ENCODE measurements around the gene EPX. TPM values are rescaled to one million over a fixed set of nuclear protein-coding genes. Genes with fewer than 3 reads are reported as not detected.

EPX gene
- total RNA-seq, 2 experiments from 2014 or later = not detected

DNA sequence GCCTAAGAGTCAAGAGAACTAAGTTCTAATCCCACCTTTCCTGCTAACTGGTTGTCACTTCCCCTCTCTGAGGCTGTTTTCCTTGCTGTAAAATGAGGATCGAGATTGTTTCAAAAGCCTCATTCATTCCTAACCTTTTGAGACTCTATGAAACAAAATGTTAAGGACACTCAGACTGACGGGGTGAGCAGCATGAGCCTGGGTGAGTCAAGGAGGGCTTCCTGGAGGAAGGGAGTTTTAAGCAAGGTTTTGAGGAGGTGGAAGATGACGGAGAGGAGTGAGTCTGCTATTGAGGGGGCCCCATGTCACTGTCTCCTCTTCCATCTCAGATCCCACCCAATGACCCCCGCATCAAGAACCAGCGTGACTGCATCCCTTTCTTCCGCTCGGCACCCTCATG, 4.1 kb downstream of the EPX start:
- no peak overlapping the region for H3K27ac ChIP-seq (ENCODE audit: low read depth in 1 of 2, low read length in 2 of 2)
- ChIA-PET POLR2A (no interaction called here), CTCF (no interaction called here)
- peaks cover 4% of the 10 kb centered on the region for H3K4me1 Mint-ChIP-seq (ENCODE audit: low read depth)
- DNase-seq (no peak), ATAC-seq (ENCODE audit: poor library complexity) (no peak)
- no peak overlapping the region for H3K4me3 ChIP-seq (ENCODE audit: low read length)
- no peaks in the 10 kb centered on the region for H3K9me3 Mint-ChIP-seq
- H3K4me3 Mint-ChIP-seq = no peak overlapping the region
- H3K36me3 ChIP-seq (ENCODE audit: insufficient read depth, low read length) = no peaks in the 10 kb centered on the region
- H3K27ac Mint-ChIP-seq = no peak overlapping the region
- intact Hi-C loops (cut with DNase I, micrococcal nuclease) = no loop called here
- H3K36me3 Mint-ChIP-seq (ENCODE audit: low read depth) = no peaks in the 10 kb centered on the region
- TF ChIP-seq, protein P1, sequence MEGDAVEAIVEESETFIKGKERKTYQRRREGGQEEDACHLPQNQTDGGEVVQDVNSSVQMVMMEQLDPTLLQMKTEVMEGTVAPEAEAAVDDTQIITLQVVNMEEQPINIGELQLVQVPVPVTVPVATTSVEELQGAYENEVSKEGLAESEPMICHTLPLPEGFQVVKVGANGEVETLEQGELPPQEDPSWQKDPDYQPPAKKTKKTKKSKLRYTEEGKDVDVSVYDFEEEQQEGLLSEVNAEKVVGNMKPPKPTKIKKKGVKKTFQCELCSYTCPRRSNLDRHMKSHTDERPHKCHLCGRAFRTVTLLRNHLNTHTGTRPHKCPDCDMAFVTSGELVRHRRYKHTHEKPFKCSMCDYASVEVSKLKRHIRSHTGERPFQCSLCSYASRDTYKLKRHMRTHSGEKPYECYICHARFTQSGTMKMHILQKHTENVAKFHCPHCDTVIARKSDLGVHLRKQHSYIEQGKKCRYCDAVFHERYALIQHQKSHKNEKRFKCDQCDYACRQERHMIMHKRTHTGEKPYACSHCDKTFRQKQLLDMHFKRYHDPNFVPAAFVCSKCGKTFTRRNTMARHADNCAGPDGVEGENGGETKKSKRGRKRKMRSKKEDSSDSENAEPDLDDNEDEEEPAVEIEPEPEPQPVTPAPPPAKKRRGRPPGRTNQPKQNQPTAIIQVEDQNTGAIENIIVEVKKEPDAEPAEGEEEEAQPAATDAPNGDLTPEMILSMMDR (IDR thresholded peaks at IDR 0.05) = no peak
- H3K9me3 ChIP-seq (ENCODE audit: control insufficient read depth in 1 of 2, insufficient read depth in 1 of 2, low read length in 2 of 2) = peaks cover 0 to 4% of the 10 kb centered on the region in 2 experiments
- H3K4me1 ChIP-seq (ENCODE audit: insufficient read depth, low read length) = peaks cover 5% of the 10 kb centered on the region
- peaks cover 0 to 12% of the 10 kb centered on the region in 2 experiments for H3K27me3 ChIP-seq (ENCODE audit: control insufficient read depth in 1 of 2, insufficient read depth in 2 of 2, low read length in 2 of 2)
- peaks cover 23% of the 10 kb centered on the region for H3K27me3 Mint-ChIP-seq

DNA sequence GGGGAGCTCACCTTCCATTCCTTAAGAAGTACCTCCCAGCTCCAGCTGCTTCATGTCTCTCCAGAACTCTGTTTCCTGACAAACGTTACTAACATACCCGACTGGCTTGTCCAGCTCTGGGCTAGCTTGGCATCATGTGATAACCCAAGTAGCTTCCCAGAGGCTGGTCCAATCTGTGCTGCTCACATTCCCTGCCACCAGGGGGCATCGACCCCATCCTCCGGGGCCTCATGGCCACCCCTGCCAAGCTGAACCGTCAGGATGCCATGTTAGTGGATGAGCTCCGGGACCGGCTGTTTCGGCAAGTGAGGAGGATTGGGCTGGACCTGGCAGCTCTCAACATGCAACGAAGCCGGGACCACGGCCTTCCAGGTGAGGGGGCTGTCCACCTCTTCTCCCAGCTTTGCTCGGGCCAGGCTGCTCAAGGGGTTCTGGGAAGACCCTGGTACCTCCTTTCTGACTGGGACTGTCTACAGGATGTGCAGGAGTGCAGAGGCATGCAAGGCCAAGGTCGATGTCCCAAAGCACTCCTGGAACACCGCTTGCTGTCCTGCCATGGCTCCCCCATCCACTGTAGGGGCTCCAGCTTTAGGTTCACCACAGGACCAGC, 7.6 kb downstream of the EPX start:
- Mint-ChIP-seq H3K4me3 (no peak overlapping the region), H3K4me1 (ENCODE audit: low read depth) (peaks cover 4% of the 10 kb centered on the region), H3K9me3 (no peaks in the 10 kb centered on the region), H3K36me3 (ENCODE audit: low read depth) (peaks cover 2% of the 10 kb centered on the region), H3K27ac (no peak overlapping the region), H3K27me3 (peaks cover 23% of the 10 kb centered on the region)
- Histone ChIP-seq H3K9me3 (ENCODE audit: control insufficient read depth in 1 of 2, insufficient read depth in 1 of 2, low read length in 2 of 2) (peaks cover 0 to 4% of the 10 kb centered on the region in 2 experiments), H3K27ac (ENCODE audit: low read depth in 1 of 2, low read length in 2 of 2) (no peak overlapping the region), H3K36me3 (ENCODE audit: insufficient read depth, low read length) (no peaks in the 10 kb centered on the region), H3K4me3 (ENCODE audit: low read length) (no peak overlapping the region), H3K4me1 (ENCODE audit: insufficient read depth, low read length) (peaks cover 5% of the 10 kb centered on the region), H3K27me3 (ENCODE audit: control insufficient read depth in 1 of 2, insufficient read depth in 2 of 2, low read length in 2 of 2) (peaks cover 0 to 10% of the 10 kb centered on the region in 2 experiments)
- intact Hi-C loops (cut with DNase I, micrococcal nuclease) = loop anchor here in 1 of 2 experiments (5.0 kb wide), 1 partner anchor 247 kb away; no protein-coding TSS in a partner anchor
- ChIA-PET CTCF (interaction anchor here (0.8 to 1.8 kb wide), 9 partner anchors 32 to 249 kb away, joined by 3 to 9 read pairs (median 4); partner anchors contain the start of gene RNF43), POLR2A (interaction anchor here (0.8 to 1.0 kb wide), 2 partner anchors 20 to 132 kb away, joined by 3 read pairs; no protein-coding TSS in a partner anchor)
- TF ChIP-seq, protein P1 (IDR thresholded peaks at IDR 0.05) = peak; percentile 67
- peak; percentile 76 for ATAC-seq (ENCODE audit: poor library complexity)
- peak; percentile 22 to 73 (median 42) for DNase-seq

DNA sequence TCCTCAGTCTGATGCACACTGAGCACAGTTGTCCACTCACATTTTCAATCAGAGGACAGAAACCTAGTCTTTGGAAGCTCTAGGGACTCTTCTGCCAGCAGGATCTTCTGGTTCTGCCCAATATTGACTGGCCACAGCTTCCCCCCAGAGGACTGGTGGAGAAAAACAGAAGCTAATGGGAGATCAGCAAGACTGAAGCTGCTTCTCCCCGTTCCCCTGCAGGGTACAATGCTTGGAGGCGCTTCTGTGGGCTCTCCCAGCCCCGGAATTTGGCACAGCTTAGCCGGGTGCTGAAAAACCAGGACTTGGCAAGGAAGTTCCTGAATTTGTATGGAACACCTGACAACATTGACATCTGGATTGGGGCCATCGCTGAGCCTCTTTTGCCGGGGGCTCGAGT, 10.3 kb downstream of the EPX start:
- DNase-seq = no peak
- peaks cover 9% of the 10 kb centered on the region for H3K36me3 ChIP-seq (ENCODE audit: insufficient read depth, low read length)
- Mint-ChIP-seq H3K36me3 (ENCODE audit: low read depth) (peaks cover 17% of the 10 kb centered on the region), H3K27me3 (peaks cover 11% of the 10 kb centered on the region), H3K9me3 (no peaks in the 10 kb centered on the region), H3K4me3 (no peak overlapping the region), H3K27ac (no peak overlapping the region), H3K4me1 (ENCODE audit: low read depth) (peaks cover 4% of the 10 kb centered on the region)
- H3K4me1 ChIP-seq (ENCODE audit: insufficient read depth, low read length) = peaks cover 5% of the 10 kb centered on the region
- ChIA-PET POLR2A (no interaction called here), CTCF (no interaction called here)
- no peak overlapping the region for H3K4me3 ChIP-seq (ENCODE audit: low read length)
- no peaks in the 10 kb centered on the region for H3K27me3 ChIP-seq (ENCODE audit: control insufficient read depth in 1 of 2, insufficient read depth in 2 of 2, low read length in 2 of 2)
- ATAC-seq (ENCODE audit: poor library complexity) = no peak
- intact Hi-C loops (cut with DNase I, micrococcal nuclease) = loop anchor here in 1 of 2 experiments (5.0 kb wide), 1 partner anchor 244 kb away; no protein-coding TSS in a partner anchor
- TF ChIP-seq, protein P1 (IDR thresholded peaks at IDR 0.05) = no peak
- no peaks in the 10 kb centered on the region for H3K9me3 ChIP-seq (ENCODE audit: control insufficient read depth in 1 of 2, insufficient read depth in 1 of 2, low read length in 2 of 2)
- H3K27ac ChIP-seq (ENCODE audit: low read depth in 1 of 2, low read length in 2 of 2) = no peak overlapping the region
